ENCODE measurements around the gene C1QL4. TPM values are rescaled to one million over a fixed set of nuclear protein-coding genes. Genes with fewer than 3 reads are reported as not detected.
A peak's percentile ranks its signal among the peaks of the same experiment; 100 is the strongest.

Gene C1QL4
- total RNA-seq, 4 donors from 2014 or later, result not detected

GRCh38 chr12:49346659-49347310 lies 9.8 kb upstream of the C1QL4 start, which contains the start of gene DNAJC22:
DNAJC22 (plus strand) TSS chr12:49346888; CDS start chr12:49348873, 1,985 bp downstream.
- TF ChIP-seq CTCF (IDR thresholded peaks at IDR 0.05), result no peak
- no peak for TF ChIP-seq POLR2A (IDR thresholded peaks at IDR 0.05)
- no peak within 1 kb of the TSS for H3K27ac ChIP-seq
- no peaks in the 10 kb centered on the region for H3K9me3 ChIP-seq
- H3K27me3 ChIP-seq, result peaks cover 0 to 25% of the 10 kb centered on the region in 2 donors
- H3K36me3 ChIP-seq, result no peaks in the 10 kb centered on the region
- H3K4me1 ChIP-seq, result peaks cover 7 to 63% (median 47%) of the 10 kb centered on the region in 4 donors
- H3K4me3 ChIP-seq, result peak within 1 kb of the TSS; percentile 16 to 75 (median 43)
- DNase-seq, result peak in 1 of 3 donors; percentile 71

- no peak for TF ChIP-seq CTCF (IDR thresholded peaks at IDR 0.05)
- Histone ChIP-seq H3K27ac (no peak overlapping the region), H3K9me3 (no peaks in the 10 kb centered on the region), H3K27me3 (peaks cover 0 to 25% of the 10 kb centered on the region in 2 donors), H3K4me1 (peaks cover 7 to 63% (median 47%) of the 10 kb centered on the region in 4 donors), H3K4me3 (peak overlapping the region; percentile 1 to 75 (median 43)), H3K36me3 (no peaks in the 10 kb centered on the region)
- peak in 1 of 3 donors; percentile 42 for DNase-seq
These were observed 9.1 kb upstream of the C1QL4 start for GRCh38 chr12:49345825-49346658.

- Histone ChIP-seq H3K4me1 (peaks cover 7 to 63% (median 47%) of the 10 kb centered on the region in 4 donors), H3K4me3 (peak overlapping the region; percentile 1 to 75 (median 43)), H3K27ac (no peak overlapping the region), H3K36me3 (no peaks in the 10 kb centered on the region), H3K9me3 (no peaks in the 10 kb centered on the region), H3K27me3 (peaks cover 0 to 25% of the 10 kb centered on the region in 2 donors)
- peak in 2 of 3 donors; percentile 31 to 56 for DNase-seq
- TF ChIP-seq POLR2A (IDR thresholded peaks at IDR 0.05) (no peak), CTCF (IDR thresholded peaks at IDR 0.05) (no peak)
These were observed 8.2 kb upstream of the C1QL4 start for GRCh38 chr12:49345051-49345824.

- H3K36me3 ChIP-seq, result no peaks in the 10 kb centered on the region
- TF ChIP-seq CTCF (IDR thresholded peaks at IDR 0.05) (no peak), POLR2A (IDR thresholded peaks at IDR 0.05) (no peak)
- no peak for DNase-seq
- H3K27me3 ChIP-seq, result peaks cover 0 to 25% of the 10 kb centered on the region in 2 donors
- H3K4me1 ChIP-seq, result peaks cover 7 to 67% (median 47%) of the 10 kb centered on the region in 4 donors
- no peaks in the 10 kb centered on the region for H3K9me3 ChIP-seq
- H3K4me3 ChIP-seq, result peak overlapping the region in 2 of 4 donors; percentile 52 to 75
- H3K27ac ChIP-seq, result no peak overlapping the region
These were observed 7.6 kb upstream of the C1QL4 start for GRCh38 chr12:49344486-49345050.

All from Peyer's patch (tissue), 4 donors.